HepG2 (cell line): Measurements from ENCODE around the gene MAPK6. TPM values are rescaled to one million over a fixed set of nuclear protein-coding genes. Genes with fewer than 3 reads are reported as not detected.

Experiments
- ATF7 ChIP-seq, 2 experiments: fragments of 450-650 bp in 1 of 2; sonication (generic) in 1 of 2; formaldehyde crosslinking in 1 of 2; IDR thresholded peaks; 2 replicates each; pipeline versions ENCODE4 v1.4.0 to v1.6.1; 2016 to 2020; ENCODE audit warnings: antibody characterized with exemption in 1 of 2, mild to moderate bottlenecking in 1 of 2, missing genetic modification reagents in 1 of 2
- DDIT3 ChIP-seq: sonication (generic); formaldehyde crosslinking; IDR thresholded peaks from 2 replicates; pipeline ENCODE4 v1.4.0; 2020; ENCODE audit warnings: mild to moderate bottlenecking, missing genetic modification reagents
- FIP1L1 ChIP-seq: fragments of 200-400 bp; formaldehyde crosslinking; IDR thresholded peaks from 2 replicates; pipeline ENCODE4 v1.6.1; 2018; ENCODE audit warnings: low read depth, mild to moderate bottlenecking, low read length, moderate library complexity, borderline replicate concordance; ENCODE audit not compliant: insufficient read depth
- FOXA3 ChIP-seq: IDR thresholded peaks from 2 replicates; pipeline ENCODE4 v1.6.1; 2016; ENCODE audit warnings: missing genetic modification reagents, missing compliant biosample characterization
- FOXK2 ChIP-seq: fragments of 450-650 bp; IDR thresholded peaks from 2 replicates; pipeline ENCODE4 v1.6.1; 2016
- FOXO1 ChIP-seq: sonication (generic); formaldehyde crosslinking; IDR thresholded peaks from 2 replicates; pipeline ENCODE4 v1.4.0; 2020; ENCODE audit warnings: missing genetic modification reagents
- GABPA ChIP-seq, 2 experiments: IDR thresholded peaks; 2 replicates each; pipeline ENCODE4 v1.6.1; 2011 to 2016; ENCODE audit warnings: low read depth in 2 of 2, low read length in 1 of 2, missing biosample characterization in 1 of 2, missing genetic modification characterization in 1 of 2
- HMG20A ChIP-seq: IDR thresholded peaks from 2 replicates; pipeline ENCODE4 v1.6.1; 2016; ENCODE audit warnings: borderline replicate concordance
- IKZF1 ChIP-seq: fragments of 450-650 bp; IDR thresholded peaks from 2 replicates; pipeline ENCODE4 v1.7.1; 2016
- IRX3 ChIP-seq: sonication (generic); formaldehyde crosslinking; IDR thresholded peaks from 2 replicates; pipeline ENCODE4 v1.8.1; 2023; ENCODE audit warnings: mild to moderate bottlenecking, low read depth, missing genetic modification reagents, borderline replicate concordance
- KAT7 ChIP-seq: IDR thresholded peaks from 2 replicates; pipeline ENCODE4 v1.6.1; 2018; ENCODE audit warnings: borderline replicate concordance, missing compliant biosample characterization
- KDM1A ChIP-seq: IDR thresholded peaks from 2 replicates; pipeline ENCODE4 v1.6.1; 2016; ENCODE audit warnings: missing compliant biosample characterization
- MED1 ChIP-seq: sonication (generic); formaldehyde crosslinking; IDR thresholded peaks from 2 replicates; pipeline ENCODE4 v1.4.0; 2020; ENCODE audit warnings: missing genetic modification reagents
- NPAS2 ChIP-seq: sonication (generic); formaldehyde crosslinking; IDR thresholded peaks from 2 replicates; pipeline ENCODE4 v1.8.0; 2022; ENCODE audit warnings: mild to moderate bottlenecking, missing genetic modification reagents, borderline replicate concordance
- NR2F1 ChIP-seq, 2 experiments: fragments of 450-650 bp in 1 of 2; formaldehyde crosslinking in 1 of 2; IDR thresholded peaks; 2 replicates each; pipeline versions ENCODE4 v1.5.0 to v1.6.1; 2016 to 2020; ENCODE audit warnings: mild to moderate bottlenecking in 1 of 2, missing compliant biosample characterization in 1 of 2, missing genetic modification reagents in 1 of 2, moderate library complexity in 1 of 2
- PHF5A ChIP-seq: IDR thresholded peaks from one replicate; pipeline ENCODE4 v1.6.1; 2018; ENCODE audit warnings: low read depth, missing genetic modification reagents; ENCODE audit not compliant: unreplicated experiment
- POLR2AphosphoS2 ChIP-seq: IDR thresholded peaks from 2 replicates; pipeline ENCODE4 v1.6.1; 2011; ENCODE audit warnings: low read depth, low read length, improper control_type of control experiment
- RXRA ChIP-seq: sonication (generic); formaldehyde crosslinking; IDR thresholded peaks from 2 replicates; pipeline ENCODE4 v1.5.1; 2020; ENCODE audit warnings: missing genetic modification reagents
- SMARCC2 ChIP-seq: fragments of 450-650 bp; IDR thresholded peaks from 2 replicates; pipeline ENCODE4 v1.6.1; 2017; ENCODE audit warnings: antibody characterized with exemption, mild to moderate bottlenecking
- SOX5 ChIP-seq: IDR thresholded peaks from 2 replicates; pipeline ENCODE4 v1.6.1; 2016; ENCODE audit warnings: borderline replicate concordance
- SUZ12 ChIP-seq: fragments of 150-350 bp; IDR thresholded peaks from 2 replicates; pipeline ENCODE4 v1.6.1; 2014; ENCODE audit warnings: low read depth, low read length
- TRIM22 ChIP-seq: fragments of 450-650 bp; IDR thresholded peaks from 2 replicates; pipeline ENCODE4 v1.6.1; 2017
- ZMAT3 ChIP-seq: sonication (generic); formaldehyde crosslinking; conservative IDR thresholded peaks from 2 replicates; pipeline ENCODE4 v1.7.0; 2021; ENCODE audit warnings: missing genetic modification reagents
- ZMYM4 ChIP-seq: sonication (generic); formaldehyde crosslinking; IDR thresholded peaks from 2 replicates; pipeline ENCODE4 v1.8.1; 2023; ENCODE audit warnings: mild to moderate bottlenecking, missing genetic modification reagents
- ZNF18 ChIP-seq: sonication (generic); formaldehyde crosslinking; IDR thresholded peaks from 2 replicates; pipeline ENCODE4 v1.8.0; 2022; ENCODE audit warnings: mild to moderate bottlenecking, missing genetic modification reagents; ENCODE audit not compliant: insufficient replicate concordance
- ZNF232 ChIP-seq: sonication (generic); formaldehyde crosslinking; IDR thresholded peaks from 2 replicates; pipeline ENCODE4 v1.4.0; 2020; ENCODE audit warnings: missing genetic modification reagents, borderline replicate concordance
- ZNF616 ChIP-seq: sonication (generic); formaldehyde crosslinking; IDR thresholded peaks from 2 replicates; pipeline ENCODE4 v1.5.0; 2020; ENCODE audit warnings: low read depth, mild to moderate bottlenecking, missing genetic modification reagents
- ZNF644 ChIP-seq: IDR thresholded peaks from 2 replicates; pipeline ENCODE4 v1.6.1; 2016; ENCODE audit warnings: low read depth
- ZNF773 ChIP-seq: sonication (generic); formaldehyde crosslinking; IDR thresholded peaks from 2 replicates; pipeline ENCODE4 v1.4.0; 2020; ENCODE audit warnings: missing genetic modification reagents, borderline replicate concordance
- ZNF776 ChIP-seq: sonication (generic); formaldehyde crosslinking; IDR thresholded peaks from 2 replicates; pipeline ENCODE4 v1.4.0; 2020; ENCODE audit warnings: mild to moderate bottlenecking, missing genetic modification reagents
- polyA plus RNA-seq, 8 experiments: library from polyadenylated mRNA; depleted of rRNA in 3 of 8; stranded (reverse) in 7 of 8; unstranded in 1 of 8; fragments of >200 nt; fragmentation: Illumina TruSeq in 4 of 8; extraction: Trizol in 4 of 8; gene quantifications; 2 replicates each; pipeline versions ENCODE4 v1.2.1 to v1.2.3, GENCODE V29; 2011 to 2016; ENCODE audit warnings: low read depth in 4 of 8, missing spikeins in 1 of 8, mixed read lengths in 1 of 8; ENCODE audit not compliant: insufficient read depth in 1 of 8
- total RNA-seq, 5 experiments: library from RNA; depleted of rRNA; stranded (reverse); fragments of >200 nt; fragmentation: Illumina TruSeq; extraction: Trizol; gene quantifications; 2 replicates each; pipeline ENCODE4 v1.2.3, GENCODE V29; 2016; ENCODE audit warnings: low read depth in 1 of 5

Gene MAPK6
- total and polyA plus RNA-seq, 2 of the 13 experiments (the other 11 are each of a cell fraction or from before 2014, with no cell fraction given): 89.5 to 99.7 TPM

GRCh38 chr15:51971375-51972133 is 47.5 kb upstream of the MAPK6 start, which contains the start of gene LEO1 (continued):
- TF ChIP-seq RXRA (peak; percentile 32; the same call in 1 of the 2 replicates), FOXK2 (no peak), PHF5A (CRISPR knock-in tag) (no peak), GABPA (IDR thresholded peaks at IDR 0.05; ENCODE audit: low read depth, low read length) (no peak), GABPA (CRISPR knock-in tag; IDR thresholded peaks at IDR 0.05; ENCODE audit: low read depth) (peak; percentile 70), ZNF616 (CRISPR knock-in tag) (no peak), ZNF232 (CRISPR knock-in tag) (peak; percentile 82; the same call in 1 of the 2 replicates), FOXO1 (no peak; the same call in 1 of the 2 replicates), ATF7 (IDR thresholded peaks at IDR 0.05) (no peak), ATF7 (CRISPR knock-in tag; IDR thresholded peaks at IDR 0.05) (peak; percentile 45; the same call in 1 of the 2 replicates), POLR2AphosphoS2 (no peak), NPAS2 (no peak), KAT7 (CRISPR knock-in tag) (peak; percentile 79; the same call in 1 of the 2 replicates), TRIM22 (no peak), FOXA3 (CRISPR knock-in tag) (peak; percentile 17; the same call in 1 of the 2 replicates), SUZ12 (no peak), KDM1A (CRISPR knock-in tag) (0 out of 2 replicates have a peak, but pooled peaks have one; percentile 3), ZMAT3 (CRISPR knock-in tag) (no peak), IRX3 (CRISPR knock-in tag) (no peak), ZNF18 (no peak), ZNF644 (no peak), NR2F1 (CRISPR knock-in tag; IDR thresholded peaks at IDR 0.05) (no peak), DDIT3 (CRISPR knock-in tag) (no peak), IKZF1 (no peak), ZNF776 (CRISPR knock-in tag) (peak; percentile 80; the same call in 1 of the 2 replicates), ZNF773 (no peak), HMG20A (no peak), SOX5 (CRISPR knock-in tag) (no peak; the same call in 1 of the 2 replicates), ZMYM4 (CRISPR knock-in tag) (peak; percentile 90), FIP1L1 (no peak), MED1 (CRISPR knock-in tag) (peak; percentile 78), SMARCC2 (no peak)
